Kidney (tissue), 14 donors: ENCODE data around the gene KIF21A. TPM values are rescaled to one million over a fixed set of nuclear protein-coding genes. Genes with fewer than 3 reads are reported as not detected.
"Not testable (repeated sequence)": the region's sequence is repeated elsewhere in the genome, so short reads cannot be mapped to it uniquely, and the experiment has no call there.

Source experiments
- DNase-seq, 5 donors: peaks; one replicate each; pipeline ENCODE4 v3.0.0-alpha.2; 2013 to 2020
- FAIRE-seq: peaks from 2 replicates; lab custom pipeline; 2012; peaks lifted over from hg19 to GRCh38; lab: Jason Lieb, UNC
- H3K27ac ChIP-seq, 2 donors: one replicate each; pipeline ENCODE4 v1.7.0; 2013; ENCODE audit warnings: low read depth in 2 of 2, low read length in 2 of 2, inconsistent platforms in 1 of 2
- H3K27me3 ChIP-seq: one replicate; pipeline ENCODE4 v1.7.1; 2013; ENCODE audit warnings: low read length, inconsistent platforms; ENCODE audit not compliant: control insufficient read depth, insufficient read depth
- H3K36me3 ChIP-seq, 3 donors: one replicate each; pipeline versions ENCODE4 v1.7.0 to v1.7.1; 2013; ENCODE audit warnings: low read length in 3 of 3, control low read depth in 1 of 3, inconsistent platforms in 1 of 3; ENCODE audit not compliant: insufficient read depth in 3 of 3, control insufficient read depth in 2 of 3
- H3K4me1 ChIP-seq, 3 donors: one replicate each; pipeline versions ENCODE4 v1.7.0 to v1.7.1; 2013; ENCODE audit warnings: low read length in 3 of 3, inconsistent platforms in 1 of 3, low read depth in 1 of 3; ENCODE audit not compliant: control insufficient read depth in 2 of 3, insufficient read depth in 2 of 3
- H3K4me3 ChIP-seq, 3 donors: one replicate each; pipeline versions ENCODE4 v1.7.0 to v1.8.1; 2013; ENCODE audit warnings: low read length in 3 of 3, control low read depth in 1 of 3, inconsistent platforms in 1 of 3
- H3K9ac ChIP-seq, 3 donors: one replicate each; pipeline versions ENCODE4 v1.7.0 to v1.7.1; 2013; ENCODE audit warnings: low read length in 3 of 3, control low read depth in 1 of 3, inconsistent platforms in 1 of 3
- H3K9me3 ChIP-seq, 3 donors: one replicate each; pipeline versions ENCODE4 v1.7.0 to v1.7.1; 2013; ENCODE audit warnings: low read length in 3 of 3, control low read depth in 1 of 3, inconsistent platforms in 1 of 3; ENCODE audit not compliant: control insufficient read depth in 2 of 3, insufficient read depth in 1 of 3
- intact Hi-C: fragments of 100-400 bp; cut with DNase I; formaldehyde crosslinking; loops from one replicate; pipeline ENCODE4 v1.11.1; 2022
- polyA plus RNA-seq: library from polyadenylated mRNA; stranded (reverse); fragments of 350-450 nt; fragmentation: Illumina TruSeq; extraction: RNeasy Lipid Tissue Mini Kit (QIAGEN cat#74804); gene quantifications from one replicate; pipeline ENCODE4 v1.2.3, GENCODE V29; 2014; ENCODE audit warnings: low read depth, low replicate concordance; ENCODE audit not compliant: insufficient read depth
- total RNA-seq: library from RNA; stranded (reverse); fragmentation: NEBNext Ultra II Directional; extraction: Animal tissue kit (Norgen Biotek cat#: 25700); gene quantifications from one replicate; pipeline ENCODE4 v1.2.1, GENCODE V29; 2021
- TF ChIP-seq, protein P1 (sequence below): IDR thresholded peaks from 3 replicates; pipeline ENCODE4 v1.5.1; 2012; ENCODE audit warnings: mild to moderate bottlenecking, moderate library complexity, borderline replicate concordance; ENCODE audit not compliant: insufficient read depth; ENCODE audit errors: extremely low read depth
- donor health status: control.
- donor health status: control.
- donor health status: control.
- donor health status: control.
- donor health status: control.
- donor health status: DM: yes; HTN: yes; CAD: no.
- donor health status: Normal renal cell carcinoma (clear cell type).

Gene KIF21A
- total and polyA plus RNA-seq, 2 donors from 2014 or later, result 16.8 to 25.7 TPM

DNA sequence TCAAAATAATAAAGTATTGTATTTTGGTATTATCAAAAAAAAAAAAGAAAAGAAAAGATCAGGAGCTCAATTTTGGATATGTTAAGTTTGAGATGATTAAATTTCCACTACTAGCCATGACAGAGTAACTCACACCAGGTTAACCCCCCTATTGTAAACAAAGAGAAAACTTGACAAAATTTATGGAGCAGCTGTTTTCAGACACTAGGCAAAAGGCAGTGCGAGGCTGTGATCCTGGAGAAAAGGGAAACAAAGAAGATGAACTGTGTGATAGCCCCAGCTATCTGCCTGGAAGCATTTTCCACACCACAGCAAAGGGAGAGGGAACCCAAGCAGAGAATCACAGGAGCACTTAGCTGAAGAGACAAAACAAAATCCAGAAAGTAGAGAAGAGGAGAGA, 145.0 kb downstream of the KIF21A start:
- H3K27me3 ChIP-seq, result no peaks in the 10 kb centered on the region
- no peaks in the 10 kb centered on the region for H3K36me3 ChIP-seq
- no peak overlapping the region for H3K27ac ChIP-seq
- H3K9ac ChIP-seq, result no peak overlapping the region
- no peaks in the 10 kb centered on the region for H3K4me1 ChIP-seq
- TF ChIP-seq, protein P1, sequence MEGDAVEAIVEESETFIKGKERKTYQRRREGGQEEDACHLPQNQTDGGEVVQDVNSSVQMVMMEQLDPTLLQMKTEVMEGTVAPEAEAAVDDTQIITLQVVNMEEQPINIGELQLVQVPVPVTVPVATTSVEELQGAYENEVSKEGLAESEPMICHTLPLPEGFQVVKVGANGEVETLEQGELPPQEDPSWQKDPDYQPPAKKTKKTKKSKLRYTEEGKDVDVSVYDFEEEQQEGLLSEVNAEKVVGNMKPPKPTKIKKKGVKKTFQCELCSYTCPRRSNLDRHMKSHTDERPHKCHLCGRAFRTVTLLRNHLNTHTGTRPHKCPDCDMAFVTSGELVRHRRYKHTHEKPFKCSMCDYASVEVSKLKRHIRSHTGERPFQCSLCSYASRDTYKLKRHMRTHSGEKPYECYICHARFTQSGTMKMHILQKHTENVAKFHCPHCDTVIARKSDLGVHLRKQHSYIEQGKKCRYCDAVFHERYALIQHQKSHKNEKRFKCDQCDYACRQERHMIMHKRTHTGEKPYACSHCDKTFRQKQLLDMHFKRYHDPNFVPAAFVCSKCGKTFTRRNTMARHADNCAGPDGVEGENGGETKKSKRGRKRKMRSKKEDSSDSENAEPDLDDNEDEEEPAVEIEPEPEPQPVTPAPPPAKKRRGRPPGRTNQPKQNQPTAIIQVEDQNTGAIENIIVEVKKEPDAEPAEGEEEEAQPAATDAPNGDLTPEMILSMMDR, result no peak
- no peaks in the 10 kb centered on the region for H3K9me3 ChIP-seq
- FAIRE-seq, result no peak
- H3K4me3 ChIP-seq, result no peak overlapping the region
- intact Hi-C loops, result no loop called here
- DNase-seq, result peak in 3 of 5 donors; percentile 36 to 73 (median 60)

GRCh38 chr12:39296496-39296895, 146.4 kb downstream of the KIF21A start:
- Histone ChIP-seq H3K27ac (no peak overlapping the region), H3K9me3 (no peaks in the 10 kb centered on the region), H3K36me3 (no peaks in the 10 kb centered on the region), H3K4me3 (no peak overlapping the region), H3K4me1 (no peaks in the 10 kb centered on the region), H3K27me3 (no peaks in the 10 kb centered on the region), H3K9ac (no peak overlapping the region)
- intact Hi-C loops, result no loop called here
- TF ChIP-seq, protein P1, result no peak
- FAIRE-seq, result no peak
- no peak for DNase-seq

GRCh38 chr12:39295593-39295992, 147.3 kb downstream of the KIF21A start:
- H3K4me3 ChIP-seq, H3K9me3 ChIP-seq, intact Hi-C loops: not testable (repeated sequence)

DNA sequence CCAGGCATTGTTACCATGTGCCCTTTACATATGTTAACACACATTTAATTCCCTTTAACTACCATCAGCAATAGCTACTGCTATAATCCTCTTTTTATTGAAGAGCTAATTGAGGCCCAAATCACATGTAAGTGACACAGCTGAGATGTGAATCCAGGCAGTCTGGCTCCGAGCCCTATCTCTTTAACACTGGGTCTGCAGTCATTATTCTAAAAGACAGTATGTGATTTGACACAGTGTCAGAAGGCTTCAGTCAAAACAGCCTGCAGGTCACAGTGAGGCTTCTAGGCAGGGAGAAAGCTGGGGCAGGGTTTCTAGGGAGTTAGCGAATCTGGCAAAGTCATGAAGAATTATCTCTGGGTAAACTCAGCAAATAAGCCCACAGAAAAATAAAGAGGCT, 148.2 kb downstream of the KIF21A start:
- Histone ChIP-seq H3K27ac (no peak overlapping the region), H3K4me1 (no peaks in the 10 kb centered on the region), H3K9ac (no peak overlapping the region), H3K4me3 (no peak overlapping the region), H3K9me3 (no peaks in the 10 kb centered on the region), H3K27me3 (no peaks in the 10 kb centered on the region), H3K36me3 (no peaks in the 10 kb centered on the region)
- no peak for DNase-seq
- intact Hi-C loops, result no loop called here
- TF ChIP-seq, protein P1, result no peak
- no peak for FAIRE-seq

More at GRCh38 chr12:39295593-39295992, 147.3 kb downstream of the KIF21A start:
- not testable (repeated sequence) for DNase-seq, H3K27me3 ChIP-seq, H3K9ac ChIP-seq, H3K36me3 ChIP-seq, FAIRE-seq, H3K4me1 ChIP-seq, H3K27ac ChIP-seq
